ENCODE results near the gene NRXN2.
"Not testable (repeated sequence)": the region's sequence is repeated elsewhere in the genome, so short reads cannot be mapped to it uniquely, and the experiment has no call there.

The NRXN2 gene

DNA sequence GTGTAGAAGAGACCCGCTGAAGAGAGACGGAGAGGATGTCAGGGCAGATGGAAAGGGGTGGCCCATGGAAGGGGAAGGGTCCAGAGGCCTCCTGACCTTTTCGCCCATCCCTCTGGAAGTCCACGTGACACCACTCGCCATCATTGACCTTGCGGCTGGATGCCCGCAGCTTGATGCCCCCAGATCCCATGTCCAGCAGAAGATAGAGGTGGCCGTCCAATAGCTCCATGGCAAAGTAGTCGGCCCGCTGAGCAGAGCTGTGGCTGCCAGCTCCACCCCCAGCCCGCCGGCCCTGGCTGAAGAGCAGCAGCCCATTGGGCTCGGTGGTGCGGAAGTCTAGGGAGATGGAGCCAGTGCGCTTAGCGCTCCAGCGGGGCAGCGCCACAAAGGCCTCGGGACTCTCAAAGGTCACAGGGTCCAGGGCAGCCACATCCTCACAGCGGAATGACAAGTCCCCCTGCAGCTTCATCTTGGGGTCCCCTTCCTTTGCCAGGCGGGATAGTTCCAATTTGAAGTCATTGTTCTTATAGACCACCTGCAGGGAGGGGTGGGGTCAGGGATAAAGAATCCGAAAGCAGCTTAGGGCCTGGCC, 55.7 kb downstream of the NRXN2 start:
- no peak for DNase-seq

DNA sequence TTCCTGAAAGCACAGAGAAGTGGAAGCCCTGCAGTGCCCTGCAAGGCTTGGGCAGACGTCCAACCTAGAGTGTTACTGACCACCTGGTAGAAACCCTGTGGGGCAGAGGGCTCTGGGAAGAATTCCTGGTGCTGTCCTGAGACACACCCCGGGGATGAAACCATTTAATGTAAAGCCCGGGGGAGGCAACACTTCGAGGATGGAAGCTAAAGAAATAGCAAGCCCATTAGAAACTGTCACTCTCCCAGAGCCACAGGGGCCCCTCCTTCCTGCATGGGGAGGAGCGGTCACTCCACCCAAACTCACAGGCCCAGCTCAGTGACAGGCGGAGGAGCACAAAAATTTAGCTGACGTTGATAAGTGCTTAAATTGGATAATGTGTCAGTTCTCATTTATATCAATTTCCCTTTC, 57.6 kb downstream of the NRXN2 start:
- DNase-seq = no peak

DNA sequence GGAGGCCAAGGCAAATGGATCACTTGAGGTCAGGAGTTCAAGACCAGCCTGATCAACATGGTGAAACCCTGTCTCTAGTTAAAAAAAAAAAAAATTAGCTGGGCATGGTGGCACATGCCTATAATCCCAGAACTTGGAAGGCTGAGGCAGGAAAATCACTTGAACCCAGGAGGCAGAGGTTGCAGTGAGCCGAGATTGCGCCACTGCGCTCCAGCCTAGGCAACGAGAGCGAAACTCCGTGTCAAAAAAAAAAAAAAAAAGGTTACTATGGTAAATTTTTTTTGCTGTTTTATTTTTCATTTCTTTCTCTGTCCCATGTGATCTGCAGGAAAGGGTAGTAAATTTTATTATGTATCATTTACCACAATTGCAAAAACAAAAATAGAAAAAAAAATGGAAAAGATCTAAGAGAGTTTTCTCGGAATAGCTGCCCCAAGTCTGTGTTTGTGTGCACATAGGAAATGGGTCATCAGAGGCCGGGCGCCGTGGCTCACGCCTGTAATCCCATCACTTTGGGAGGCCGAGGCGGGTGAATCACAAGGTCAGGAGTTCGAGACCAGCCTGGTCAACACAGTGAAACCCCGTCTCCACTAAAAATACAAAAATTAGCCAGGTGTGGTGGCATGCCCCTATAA, 58.6 kb downstream of the NRXN2 start:
- not testable (repeated sequence) for DNase-seq

DNA sequence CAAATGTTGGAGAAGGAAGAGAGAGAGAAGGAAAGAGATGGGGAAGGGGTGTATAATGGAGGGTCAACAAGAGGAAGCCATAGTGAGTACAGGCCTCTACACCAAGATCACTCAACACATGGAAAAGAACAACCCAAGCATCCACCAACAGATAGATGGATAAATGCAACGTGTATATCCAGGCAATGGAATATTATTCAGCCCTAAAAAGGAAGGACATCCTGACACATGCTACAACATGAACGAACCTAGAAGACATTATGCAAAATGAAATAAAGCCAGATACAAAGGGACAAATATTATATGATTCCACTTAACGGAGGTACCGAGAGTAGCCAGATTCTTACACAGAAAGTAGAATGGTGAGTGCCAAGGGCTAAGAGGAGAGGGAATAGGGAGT, 59.3 kb downstream of the NRXN2 start:
- DNase-seq = no peak

GRCh38 chr11:64661614-64662013, 61.4 kb downstream of the NRXN2 start:
- DNase-seq = no peak

GRCh38 chr11:64661146-64661545, 61.9 kb downstream of the NRXN2 start:
- no peak for DNase-seq

GRCh38 chr11:64660706-64661105, 62.3 kb downstream of the NRXN2 start:
- DNase-seq = no peak

- no peak for DNase-seq
Observed at GRCh38 chr11:64660205-64660604, 62.8 kb downstream of the NRXN2 start.

GRCh38 chr11:64659417-64660144, 63.4 kb downstream of the NRXN2 start:
- DNase-seq = no peak

- no peak for DNase-seq
Observed at GRCh38 chr11:64658265-64658664, 64.7 kb downstream of the NRXN2 start.

GRCh38 chr11:64656862-64657261, 66.1 kb downstream of the NRXN2 start:
- no peak for DNase-seq

DNA sequence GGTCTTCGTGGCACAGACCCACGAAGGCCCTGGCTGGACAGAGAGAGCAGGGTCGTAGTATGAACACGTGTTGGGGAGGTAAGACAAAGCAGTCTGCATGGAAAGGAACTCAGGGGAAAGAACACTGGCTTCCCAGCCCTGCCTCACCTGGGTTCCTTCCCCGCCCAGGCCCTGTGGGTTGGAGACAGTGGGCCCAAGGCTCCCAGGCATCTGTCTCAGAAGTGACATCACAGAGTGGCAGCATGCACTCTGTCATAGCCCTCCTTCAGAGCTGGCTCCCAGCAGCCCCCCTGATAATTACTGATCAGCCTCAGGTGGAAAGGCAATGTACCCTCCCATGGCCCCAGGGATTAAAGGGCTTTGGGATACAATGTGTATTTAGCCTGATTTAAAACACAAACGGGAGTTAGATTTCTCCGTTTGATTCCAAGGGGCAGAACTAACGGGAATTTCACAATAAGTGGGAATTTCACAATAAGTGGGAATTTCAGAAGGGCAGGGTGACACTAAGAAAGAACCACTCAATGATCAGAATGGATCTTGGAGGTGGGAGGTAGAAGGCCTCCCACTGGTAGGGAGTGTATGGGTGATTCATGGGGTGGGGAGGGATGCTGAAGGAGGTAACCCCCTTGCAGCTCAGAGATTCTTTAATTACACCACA, 66.9 kb downstream of the NRXN2 start:
- DNase-seq = no peak

- peak; percentile 83 to 90 for DNase-seq
Observed at GRCh38 chr11:64654958-64655541, 67.9 kb downstream of the NRXN2 start.

DNA sequence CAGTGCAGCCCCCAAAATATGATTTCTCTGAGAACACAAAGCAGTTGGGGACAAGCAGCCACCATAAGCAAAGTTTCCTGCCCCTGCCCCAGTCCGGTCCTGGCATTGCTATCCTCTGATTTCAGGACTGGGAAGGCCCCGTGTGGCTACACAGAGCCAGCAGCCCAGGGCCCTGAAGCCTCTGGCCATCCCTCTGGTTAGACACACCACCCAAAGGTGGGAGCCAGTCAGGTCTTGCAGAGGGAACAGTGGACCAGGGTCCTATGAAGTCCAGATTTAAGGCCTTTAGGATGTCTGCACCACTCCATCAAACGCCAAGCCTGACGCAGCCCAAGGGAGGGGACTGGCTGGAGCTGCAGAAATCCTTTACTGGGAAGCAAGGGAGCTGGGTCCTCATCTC, 68.6 kb downstream of the NRXN2 start:
- DNase-seq = no peak

- no peak for DNase-seq
Observed at GRCh38 chr11:64653388-64653973, 69.5 kb downstream of the NRXN2 start.

- peak; percentile 75 to 77 for DNase-seq
Observed at GRCh38 chr11:64652586-64653387, 70.2 kb downstream of the NRXN2 start.

GRCh38 chr11:64650923-64651523, 72.0 kb downstream of the NRXN2 start:
- peak; percentile 63 to 83 for DNase-seq

GRCh38 chr11:64649291-64649697, 73.7 kb downstream of the NRXN2 start:
- DNase-seq = peak; percentile 44 to 62

DNA sequence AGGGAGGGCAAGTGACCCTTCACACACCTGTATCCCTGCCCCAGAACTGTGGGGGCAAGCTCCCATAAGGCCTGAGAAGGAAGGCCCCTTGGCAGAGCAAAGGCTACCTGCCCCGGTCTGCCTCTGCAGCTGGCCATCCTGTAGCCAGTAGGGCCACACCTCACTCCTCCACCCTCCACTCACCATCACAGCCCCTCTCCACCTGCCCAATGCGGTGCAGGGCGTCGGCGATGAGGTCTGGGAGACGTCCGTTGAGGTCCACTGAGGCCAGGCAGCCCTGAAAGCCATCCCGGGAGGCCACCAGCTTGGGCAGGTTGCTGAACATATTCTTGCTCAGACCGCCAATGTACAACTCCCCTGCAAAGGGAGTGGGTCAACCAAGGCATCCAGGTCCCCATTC, 74.4 kb downstream of the NRXN2 start:
- DNase-seq = no peak

DNA sequence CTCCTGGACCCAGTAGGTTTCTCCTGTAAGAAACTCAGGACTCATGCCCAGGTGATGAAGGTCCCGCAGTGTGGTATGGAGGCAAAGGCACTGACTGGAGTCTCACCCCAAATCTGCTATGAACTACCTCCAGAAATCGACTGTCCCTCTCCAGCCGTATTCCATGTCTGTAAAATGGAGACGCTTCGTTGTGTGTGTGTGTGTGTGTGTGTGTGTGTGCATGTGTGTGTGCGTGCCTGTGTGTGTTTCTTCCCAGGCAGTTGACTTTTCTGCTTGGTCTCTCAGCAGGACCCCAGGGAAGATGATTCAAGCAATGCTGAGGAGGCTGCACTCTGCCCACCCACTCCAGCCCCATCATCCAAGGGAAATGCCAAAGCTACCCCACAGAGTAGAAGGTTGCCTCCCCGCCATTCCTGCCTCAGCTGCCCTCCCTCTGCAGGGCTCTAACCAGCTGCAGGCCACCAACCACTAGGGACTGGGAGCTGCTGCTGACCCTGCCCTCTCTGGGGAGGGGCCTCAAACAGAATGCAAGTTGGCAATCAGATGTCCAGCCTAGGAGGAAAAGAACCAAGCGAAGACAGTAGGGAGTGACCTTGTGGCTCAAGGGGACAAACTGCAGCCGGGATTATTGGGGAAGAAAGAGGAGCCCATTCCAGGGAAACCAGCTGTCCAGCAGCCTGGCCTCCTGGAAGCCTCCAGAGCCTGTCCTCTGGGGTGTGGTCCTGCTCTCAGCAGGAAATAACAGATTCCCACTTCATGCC, 75.8 kb downstream of the NRXN2 start:
- no peak for DNase-seq

All from Kasumi-1 (cell line).